A549 (cell line): ENCODE measurements around the gene ARSK. TPM values are rescaled to one million over a fixed set of nuclear protein-coding genes. Genes with fewer than 3 reads are reported as not detected.

ENCODE experiments used
- ATAC-seq, 2 experiments: fragments of 200-7000 bp in 1 of 2; fragments of >200 bp in 1 of 2; cut with Nextera tagmentation in 1 of 2; cut with Tn5 transposase in 1 of 2; 3 replicates each; pipeline versions ENCODE4 v1.8.0 to v1.9.1; 2018 to 2020; ENCODE audit warnings: mild to moderate bottlenecking in 1 of 2, moderate library complexity in 1 of 2
- CTCF ChIA-PET: fragments of 300-600 bp; sonication (Branson Sonifier 250); formaldehyde crosslinking; extraction: SDS; loops from one replicate; lab custom pipeline; 2021; ENCODE audit warnings: antibody characterized with exemption, inconsistent platforms; lab: Yijun Ruan, JAX
- POLR2A ChIA-PET: fragments of 350-600 bp; formaldehyde crosslinking; extraction: SDS; loops from one replicate; lab custom pipeline; 2021; ENCODE audit warnings: antibody characterized with exemption, inconsistent platforms; lab: Yijun Ruan, JAX
- DNase-seq, 2 experiments: peaks; one replicate each; pipeline versions ENCODE4 v3.0.0 to v3.0.0-alpha.2; 2011 to 2016; ENCODE audit warnings: low read depth in 1 of 2, low spot score in 1 of 2
- FAIRE-seq: peaks from 2 replicates; lab custom pipeline; 2011; peaks lifted over from hg19 to GRCh38; lab: Jason Lieb, UNC
- H3K27ac ChIP-seq, 2 experiments: fragments of >200 bp; sonication (Bioruptor Twin); formaldehyde crosslinking; 3 replicates each; pipeline ENCODE4 v1.5.1; 2016 to 2017
- H3K4me1 ChIP-seq: fragments of >200 bp; sonication (Bioruptor Twin); formaldehyde crosslinking; 3 replicates; pipeline ENCODE4 v1.6.1; 2016
- H3K4me2 ChIP-seq: fragments of >200 bp; sonication (Bioruptor Twin); formaldehyde crosslinking; 3 replicates; pipeline ENCODE4 v1.6.1; 2016
- H3K4me3 ChIP-seq: fragments of >200 bp; sonication (Bioruptor Twin); formaldehyde crosslinking; 3 replicates; pipeline ENCODE4 v1.5.1; 2016
- H3K9me3 ChIP-seq: fragments of >200 bp; sonication (Bioruptor Twin); formaldehyde crosslinking; 3 replicates; pipeline ENCODE4 v1.6.1; 2016
- CBX2 ChIP-seq: fragments of 200-600 bp; sonication (generic); IDR thresholded peaks from 2 replicates; pipeline ENCODE4 v1.6.1; 2016; ENCODE audit warnings: low read depth, mild to moderate bottlenecking, borderline replicate concordance
- CEBPB ChIP-seq, 2 experiments: fragments of >200 bp in 1 of 2; sonication (Bioruptor Twin) in 1 of 2; formaldehyde crosslinking in 1 of 2; IDR thresholded peaks; 2 replicates each; pipeline ENCODE4 v1.6.1; 2012 to 2016
- CHD4 ChIP-seq: fragments of 200-600 bp; sonication (generic); IDR thresholded peaks from 2 replicates; pipeline ENCODE4 v1.6.1; 2016; ENCODE audit warnings: antibody characterized with exemption, mild to moderate bottlenecking, borderline replicate concordance
- E2F6 ChIP-seq: IDR thresholded peaks from 2 replicates; pipeline ENCODE4 v1.6.1; 2012; ENCODE audit warnings: low read depth, borderline replicate concordance
- EHF ChIP-seq: fragments of 250-450 bp; sonication (Bioruptor Pico); IDR thresholded peaks from 2 replicates; pipeline ENCODE4 v1.5.0; 2020; ENCODE audit warnings: mild to moderate bottlenecking
- FOSL2 ChIP-seq, 2 experiments: fragments of 450-650 bp in 1 of 2; fragments of >200 bp in 1 of 2; sonication (Bioruptor Twin) in 1 of 2; formaldehyde crosslinking; IDR thresholded peaks; 2 replicates each; pipeline versions ENCODE4 v1.5.0 to v1.6.1; 2016 to 2020; ENCODE audit warnings: mild to moderate bottlenecking in 1 of 2, moderate library complexity in 1 of 2
- FOXS1 ChIP-seq: fragments of 250-450 bp; sonication (Bioruptor Pico); IDR thresholded peaks from 2 replicates; pipeline ENCODE4 v1.5.0; 2020; ENCODE audit warnings: mild to moderate bottlenecking, moderate library complexity
- GATA3 ChIP-seq: IDR thresholded peaks from 2 replicates; pipeline ENCODE4 v1.6.1; 2012; ENCODE audit warnings: borderline replicate concordance
- HEYL ChIP-seq: fragments of 250-450 bp; sonication (Bioruptor Pico); IDR thresholded peaks from 2 replicates; pipeline ENCODE4 v1.8.0; 2021; ENCODE audit warnings: mild to moderate bottlenecking, moderate library complexity
- HMGXB4 ChIP-seq: fragments of 250-450 bp; sonication (Bioruptor Pico); IDR thresholded peaks from 2 replicates; pipeline ENCODE4 v1.5.0; 2021; ENCODE audit warnings: mild to moderate bottlenecking, moderate library complexity, borderline replicate concordance
- HOXB13 ChIP-seq: fragments of 250-450 bp; sonication (Bioruptor Pico); IDR thresholded peaks from 2 replicates; pipeline ENCODE4 v1.5.0; 2020; ENCODE audit warnings: low read depth, mild to moderate bottlenecking, moderate library complexity
- JUN ChIP-seq, 2 experiments: fragments of >200 bp; sonication (Bioruptor Twin); formaldehyde crosslinking; IDR thresholded peaks; 2 replicates in 1 of 2; 3 replicates in 1 of 2; pipeline ENCODE4 v1.6.1; 2016 to 2017
- KDM1A ChIP-seq: fragments of 200-600 bp; sonication (generic); IDR thresholded peaks from 2 replicates; pipeline ENCODE4 v1.6.1; 2016; ENCODE audit warnings: low read depth, mild to moderate bottlenecking
- KDM5A ChIP-seq: fragments of 200-600 bp; sonication (generic); IDR thresholded peaks from 2 replicates; pipeline ENCODE4 v1.6.1; 2016; ENCODE audit warnings: antibody characterized with exemption, mild to moderate bottlenecking
- MAFK ChIP-seq: fragments of 450-650 bp; IDR thresholded peaks from 2 replicates; pipeline ENCODE4 v1.6.1; 2014; ENCODE audit not compliant: partially characterized antibody
- MYC ChIP-seq: IDR thresholded peaks from 2 replicates; pipeline ENCODE4 v1.6.1; 2012; ENCODE audit warnings: mild to moderate bottlenecking, inconsistent platforms, low read length, improper control_type of control experiment, borderline replicate concordance
- NFE2L2 ChIP-seq: fragments of 150-350 bp; conservative IDR thresholded peaks from 2 replicates; pipeline ENCODE4 v1.6.1; 2014; ENCODE audit warnings: low read length
- POLR2A ChIP-seq: IDR thresholded peaks from 2 replicates; pipeline ENCODE4 v1.6.1; 2012; ENCODE audit warnings: mild to moderate bottlenecking, low read length
- RAD21 ChIP-seq, 2 experiments: fragments of >200 bp in 1 of 2; sonication (Bioruptor Twin) in 1 of 2; formaldehyde crosslinking in 1 of 2; IDR thresholded peaks in 1 of 2; conservative IDR thresholded peaks in 1 of 2; 2 replicates in 1 of 2; 3 replicates in 1 of 2; pipeline ENCODE4 v1.6.1; 2012 to 2018; ENCODE audit warnings: inconsistent platforms in 1 of 2
- RCOR1 ChIP-seq: fragments of 150-350 bp; IDR thresholded peaks from 2 replicates; pipeline ENCODE4 v1.6.1; 2014; ENCODE audit warnings: antibody characterized with exemption, low read length, low read depth
- RFX5 ChIP-seq: fragments of 450-650 bp; IDR thresholded peaks from 2 replicates; pipeline ENCODE4 v1.7.1; 2014; ENCODE audit warnings: antibody characterized with exemption, mild to moderate bottlenecking, moderate library complexity
- SMC3 ChIP-seq: fragments of >200 bp; sonication (Bioruptor Twin); formaldehyde crosslinking; IDR thresholded peaks from 3 replicates; pipeline ENCODE4 v1.6.1; 2018; ENCODE audit warnings: inconsistent platforms
- ZSCAN20 ChIP-seq: fragments of 250-450 bp; sonication (Bioruptor Pico); IDR thresholded peaks from 2 replicates; pipeline ENCODE4 v1.8.0; 2022; ENCODE audit warnings: mild to moderate bottlenecking, moderate library complexity
- WGBS: methylation state at CpG from one replicate; pipeline ENCODE4 v1.1.6; 2017; ENCODE audit errors: missing lambda C conversion rate; 5-methylcytosine and 5-hydroxymethylcytosine counted together
- polyA plus RNA-seq, 4 experiments: library from polyadenylated mRNA; depleted of rRNA in 3 of 4; stranded (reverse); fragments of >200 nt; fragmentation: RNase III in 1 of 4; extraction: RNeasy Plus Mini Kit Qiagen cat#74134 plus additional on column Dnase treatment in 1 of 4; gene quantifications; 2 replicates in 3 of 4; 3 replicates in 1 of 4; pipeline ENCODE4 v1.2.3, GENCODE V29; 2011 to 2017
- TF ChIP-seq, protein P1 (sequence below): IDR thresholded peaks from 2 replicates; pipeline ENCODE4 v1.6.1; 2012
- TF ChIP-seq, protein P2 (sequence below): fragments of >200 bp; sonication (Bioruptor Twin); formaldehyde crosslinking; IDR thresholded peaks from 3 replicates; pipeline ENCODE4 v1.6.1; 2016
- TF ChIP-seq, protein P3 (sequence below): IDR thresholded peaks from 2 replicates; pipeline ENCODE4 v1.6.1; 2012

The ARSK gene
- polyA plus RNA-seq, 2 of the 4 experiments (the other 2 are of a cell fraction) = 7.0 to 14.0 TPM

DNA sequence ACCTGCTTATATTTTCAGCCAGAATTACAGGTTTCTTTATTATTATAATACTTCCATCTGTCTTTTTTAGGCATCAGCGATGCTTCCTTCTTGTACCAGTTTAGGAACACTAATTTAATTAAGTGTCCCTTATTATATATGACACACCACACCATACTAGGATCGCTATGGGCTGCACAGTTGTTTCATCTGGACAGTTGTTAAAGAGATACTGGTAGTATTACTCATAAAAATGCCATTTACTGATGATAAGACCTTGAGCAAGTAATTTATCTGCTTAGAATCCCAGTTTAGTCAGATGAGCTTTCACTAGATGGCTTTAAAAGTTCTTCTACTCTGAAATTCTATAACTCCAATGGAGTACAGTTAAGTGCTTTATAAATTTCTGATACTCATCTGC, 17.1 kb downstream of the ARSK start:
- no peak overlapping the region for H3K4me3 ChIP-seq
- ChIA-PET CTCF (no interaction called here), POLR2A (no interaction called here)
- no peak for ATAC-seq
- no peak for DNase-seq
- no peak overlapping the region for H3K27ac ChIP-seq
- TF ChIP-seq MYC (no peak), SMC3 (no peak), CBX2 (no peak), GATA3 (no peak), ZSCAN20 (no peak)
- TF ChIP-seq, protein P1, sequence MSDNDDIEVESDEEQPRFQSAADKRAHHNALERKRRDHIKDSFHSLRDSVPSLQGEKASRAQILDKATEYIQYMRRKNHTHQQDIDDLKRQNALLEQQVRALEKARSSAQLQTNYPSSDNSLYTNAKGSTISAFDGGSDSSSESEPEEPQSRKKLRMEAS = no peak
- no peak for FAIRE-seq
- H3K9me3 ChIP-seq = no peaks in the 10 kb centered on the region
- WGBS = 77% methylated on average over 2 of the region's 2 CpGs
- no peaks in the 10 kb centered on the region for H3K4me1 ChIP-seq
- no peak overlapping the region for H3K4me2 ChIP-seq

- Histone ChIP-seq H3K9me3 (no peaks in the 10 kb centered on the region), H3K4me3 (no peak overlapping the region), H3K4me2 (no peak overlapping the region), H3K4me1 (no peaks in the 10 kb centered on the region), H3K27ac (no peak overlapping the region)
- no peak for DNase-seq
- WGBS = 95% methylated on average over 2 of the region's 2 CpGs
- FAIRE-seq = no peak
- CTCF ChIA-PET = no interaction called here
- TF ChIP-seq KDM1A (no peak), NFE2L2 (no peak), HEYL (CRISPR knock-in tag) (no peak), FOSL2 (IDR thresholded peaks at IDR 0.05) (no peak), FOSL2 (CRISPR knock-in tag; IDR thresholded peaks at IDR 0.05) (no peak), RCOR1 (no peak), FOXS1 (CRISPR knock-in tag) (no peak), POLR2A (no peak), HMGXB4 (CRISPR knock-in tag) (no peak), HOXB13 (no peak), CHD4 (no peak), KDM5A (no peak)
- TF ChIP-seq, protein P2, sequence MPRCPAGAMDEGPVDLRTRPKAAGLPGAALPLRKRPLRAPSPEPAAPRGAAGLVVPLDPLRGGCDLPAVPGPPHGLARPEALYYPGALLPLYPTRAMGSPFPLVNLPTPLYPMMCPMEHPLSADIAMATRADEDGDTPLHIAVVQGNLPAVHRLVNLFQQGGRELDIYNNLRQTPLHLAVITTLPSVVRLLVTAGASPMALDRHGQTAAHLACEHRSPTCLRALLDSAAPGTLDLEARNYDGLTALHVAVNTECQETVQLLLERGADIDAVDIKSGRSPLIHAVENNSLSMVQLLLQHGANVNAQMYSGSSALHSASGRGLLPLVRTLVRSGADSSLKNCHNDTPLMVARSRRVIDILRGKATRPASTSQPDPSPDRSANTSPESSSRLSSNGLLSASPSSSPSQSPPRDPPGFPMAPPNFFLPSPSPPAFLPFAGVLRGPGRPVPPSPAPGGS = no peak
- ATAC-seq = no peak
- POLR2A ChIA-PET = no interaction called here
These were observed 26.7 kb downstream of the ARSK start for GRCh38 chr5:95581576-95581975.

DNA sequence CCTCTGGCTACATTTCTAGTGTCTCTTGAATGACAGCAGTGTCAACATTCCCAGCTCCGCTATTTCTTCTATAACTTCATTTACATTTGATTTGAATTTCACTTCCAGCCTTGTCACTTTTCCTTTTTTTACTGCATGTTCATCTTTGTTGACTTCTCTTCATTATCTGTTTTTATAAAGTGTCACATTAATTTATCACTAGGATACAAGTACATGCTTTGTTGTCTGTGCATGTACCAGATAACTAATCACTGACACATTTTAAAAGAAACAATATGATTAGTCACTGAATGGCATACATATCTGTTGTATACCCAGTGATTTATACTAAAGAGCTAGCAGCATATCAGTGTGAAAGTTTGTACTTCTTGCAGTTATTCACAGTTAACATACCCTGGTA, 29.1 kb downstream of the ARSK start:
- ATAC-seq = no peak
- Histone ChIP-seq H3K4me3 (no peak overlapping the region), H3K27ac (no peak overlapping the region), H3K9me3 (no peaks in the 10 kb centered on the region), H3K4me2 (no peak overlapping the region), H3K4me1 (no peaks in the 10 kb centered on the region)
- no peak for FAIRE-seq
- ChIA-PET CTCF (no interaction called here), POLR2A (no interaction called here)
- DNase-seq = no peak
- no peak for TF ChIP-seq EHF (CRISPR knock-in tag)
- no peak for TF ChIP-seq CEBPB (IDR thresholded peaks at IDR 0.05)
- TF ChIP-seq, protein P3, sequence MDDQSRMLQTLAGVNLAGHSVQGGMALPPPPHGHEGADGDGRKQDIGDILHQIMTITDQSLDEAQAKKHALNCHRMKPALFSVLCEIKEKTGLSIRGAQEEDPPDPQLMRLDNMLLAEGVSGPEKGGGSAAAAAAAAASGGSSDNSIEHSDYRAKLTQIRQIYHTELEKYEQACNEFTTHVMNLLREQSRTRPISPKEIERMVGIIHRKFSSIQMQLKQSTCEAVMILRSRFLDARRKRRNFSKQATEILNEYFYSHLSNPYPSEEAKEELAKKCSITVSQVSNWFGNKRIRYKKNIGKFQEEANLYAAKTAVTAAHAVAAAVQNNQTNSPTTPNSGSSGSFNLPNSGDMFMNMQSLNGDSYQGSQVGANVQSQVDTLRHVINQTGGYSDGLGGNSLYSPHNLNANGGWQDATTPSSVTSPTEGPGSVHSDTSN = no peak
- TF ChIP-seq GATA3 = no peak
- TF ChIP-seq, protein P2 = no peak
- no peak for TF ChIP-seq E2F6
- TF ChIP-seq RAD21 (conservative IDR thresholded peaks at IDR 0.05 in 1 of 2, IDR thresholded peaks at IDR 0.05 in 1 of 2) = no peak
- TF ChIP-seq, protein P1 = no peak
- TF ChIP-seq MAFK = no peak
- TF ChIP-seq RFX5 = no peak
- TF ChIP-seq JUN (IDR thresholded peaks at IDR 0.05) = no peak
- TF ChIP-seq FOSL2 (IDR thresholded peaks at IDR 0.05) = no peak
- TF ChIP-seq FOSL2 (CRISPR knock-in tag; IDR thresholded peaks at IDR 0.05) = no peak
- no peak for TF ChIP-seq MYC
- TF ChIP-seq RCOR1 = no peak
- 98% methylated on average over 1 of the region's 1 CpG for WGBS
